ENCODE measurements around the gene PPP1R15A. TPM values are rescaled to one million over a fixed set of nuclear protein-coding genes. Genes with fewer than 3 reads are reported as not detected.
A peak's percentile ranks its signal among the peaks of the same experiment; 100 is the strongest.
"Not testable (repeated sequence)": the region's sequence is repeated elsewhere in the genome, so short reads cannot be mapped to it uniquely, and the experiment has no call there.

Gene PPP1R15A
- total and polyA plus RNA-seq, 7 experiments from 2014 or later, result 23.0 to 1,030 (median 66.8) TPM

DNA sequence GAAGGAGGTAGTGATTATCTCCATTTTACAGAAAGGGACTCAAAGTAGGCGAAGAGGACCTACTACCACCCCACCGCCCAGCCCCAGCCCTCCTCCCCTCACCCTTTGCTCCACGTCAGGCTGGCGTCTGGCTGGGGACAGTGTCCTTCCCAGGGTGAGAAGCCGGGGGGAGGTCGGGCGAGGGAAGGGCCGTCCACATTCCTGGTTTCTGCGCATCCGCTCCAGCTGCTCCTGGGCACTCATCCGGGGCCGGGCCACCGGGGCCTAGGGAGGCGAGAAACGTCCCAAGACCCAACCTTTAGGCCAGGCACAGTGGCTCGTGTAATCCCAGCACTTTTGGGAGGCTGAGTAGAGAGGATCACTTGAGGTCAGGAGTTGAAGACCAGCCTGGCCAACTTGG, 31.2 kb upstream of the PPP1R15A start:
- Histone ChIP-seq H3K4me3 (ENCODE audit: low read length) (no peak overlapping the region), H3K27me3 (ENCODE audit: control insufficient read depth in 2 of 2, insufficient read depth in 2 of 2, low read length in 2 of 2) (peaks cover 0 to 5% of the 10 kb centered on the region in 2 donors), H3K4me1 (ENCODE audit: control insufficient read depth in 2 of 2, insufficient read depth in 2 of 2, low read length in 2 of 2) (peaks cover 9 to 10% of the 10 kb centered on the region in 2 donors), H3K9me3 (ENCODE audit: control insufficient read depth in 2 of 3, low read length in 3 of 3) (no peaks in the 10 kb centered on the region), H3K27ac (ENCODE audit: low read depth, low read length) (no peak overlapping the region), H3K36me3 (ENCODE audit: control insufficient read depth in 2 of 3, insufficient read depth in 3 of 3, low read length in 3 of 3) (no peaks in the 10 kb centered on the region)
- ATAC-seq, result no peak
- H3K9me3 Mint-ChIP-seq, result no peaks in the 10 kb centered on the region
- no peak for DNase-seq
- H3K27ac Mint-ChIP-seq, result no peak overlapping the region
- H3K4me1 Mint-ChIP-seq, result peaks cover 10 to 17% (median 14%) of the 10 kb centered on the region in 7 donors
- H3K4me3 Mint-ChIP-seq, result no peak overlapping the region
- ChIA-PET POLR2A (no interaction called here), CTCF (interaction anchor here (0.8 to 7.5 kb wide), 7 partner anchors 10 to 195 kb away, joined by 4 to 100 read pairs (median 7); partner anchors contain the start of gene CA11)
- H3K27me3 Mint-ChIP-seq, result peaks cover 0 to 9% (median 0%) of the 10 kb centered on the region in 5 donors
- no peaks in the 10 kb centered on the region for H3K36me3 Mint-ChIP-seq
- intact Hi-C loops (cut with micrococcal nuclease), result no loop called here

DNA sequence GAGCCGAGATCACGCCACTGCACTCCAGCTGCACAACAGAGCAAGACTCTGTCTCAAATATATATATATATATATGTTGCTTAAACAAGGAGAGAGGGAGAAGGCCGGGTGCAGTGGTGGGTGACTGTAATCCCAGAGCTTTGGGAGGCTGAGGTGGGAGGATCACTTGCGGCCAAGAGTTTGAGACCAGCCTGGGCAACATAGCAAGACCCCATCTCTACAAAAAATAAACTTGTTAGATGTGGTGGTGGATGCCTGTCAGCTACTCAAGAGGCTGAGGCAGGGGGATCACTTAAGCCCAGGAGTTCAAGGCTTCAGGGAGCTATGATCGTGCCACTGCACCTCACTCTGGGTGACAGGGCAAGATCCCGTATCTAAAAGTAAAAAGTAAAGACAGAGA, 30.6 kb upstream of the PPP1R15A start:
- intact Hi-C loops (cut with micrococcal nuclease), result no loop called here
- no peaks in the 10 kb centered on the region for H3K9me3 Mint-ChIP-seq
- Histone ChIP-seq H3K4me1 (ENCODE audit: control insufficient read depth in 2 of 2, insufficient read depth in 2 of 2, low read length in 2 of 2) (peaks cover 4% of the 10 kb centered on the region in 2 donors), H3K36me3 (ENCODE audit: control insufficient read depth in 2 of 3, insufficient read depth in 3 of 3, low read length in 3 of 3) (no peaks in the 10 kb centered on the region), H3K27me3 (ENCODE audit: control insufficient read depth in 2 of 2, insufficient read depth in 2 of 2, low read length in 2 of 2) (peaks cover 0 to 1% of the 10 kb centered on the region in 2 donors), H3K9me3 (ENCODE audit: control insufficient read depth in 2 of 3, low read length in 3 of 3) (no peaks in the 10 kb centered on the region), H3K4me3 (ENCODE audit: low read length) (no peak overlapping the region), H3K27ac (ENCODE audit: low read depth, low read length) (no peak overlapping the region)
- ChIA-PET CTCF (interaction anchor here (0.7 to 7.5 kb wide), 15 partner anchors 8 to 511 kb away, joined by 3 to 100 read pairs (median 6); partner anchors contain the start of gene CA11), POLR2A (interaction anchor here (2.4 kb wide), 1 partner anchor 46 kb away, joined by 10 read pairs; no protein-coding TSS in a partner anchor)
- H3K4me3 Mint-ChIP-seq, result no peak overlapping the region
- H3K27me3 Mint-ChIP-seq, result peaks cover 0 to 9% (median 0%) of the 10 kb centered on the region in 5 donors
- DNase-seq, result no peak
- H3K36me3 Mint-ChIP-seq, result no peaks in the 10 kb centered on the region
- no peak for ATAC-seq
- peaks cover 5 to 11% (median 10%) of the 10 kb centered on the region in 7 donors for H3K4me1 Mint-ChIP-seq
- no peak overlapping the region for H3K27ac Mint-ChIP-seq

DNA sequence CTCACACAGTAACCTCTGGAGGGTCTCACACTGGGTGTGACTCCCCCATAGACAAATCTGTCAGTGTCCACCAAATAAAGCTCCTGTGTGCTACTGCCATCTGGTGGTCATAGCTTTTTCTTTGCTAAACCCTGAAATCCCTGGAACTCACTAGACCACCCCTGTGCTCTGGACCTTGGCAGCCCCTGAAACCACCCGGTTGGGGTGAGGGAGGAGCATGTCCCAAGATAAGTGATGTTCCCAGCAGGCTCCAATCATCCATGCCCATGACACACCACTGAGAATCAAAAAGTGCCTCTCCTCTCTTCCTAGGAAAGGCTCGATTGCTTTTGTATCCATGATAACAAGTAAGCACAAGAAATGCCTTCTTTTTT, 29.4 kb upstream of the PPP1R15A start:
- Mint-ChIP-seq H3K9me3 (no peaks in the 10 kb centered on the region), H3K4me3 (peak overlapping the region in 1 of 10 donors; percentile 53), H3K4me1 (peaks cover 0 to 6% (median 3%) of the 10 kb centered on the region in 7 donors), H3K27me3 (peaks cover 0 to 2% (median 0%) of the 10 kb centered on the region in 5 donors), H3K36me3 (no peaks in the 10 kb centered on the region), H3K27ac (peak overlapping the region in 3 of 9 donors; percentile 44 to 53 (median 51))
- CTCF ChIA-PET, result interaction anchor here (0.5 to 7.5 kb wide), 26 partner anchors 9 to 560 kb away, joined by 3 to 100 read pairs (median 5); partner anchors contain the start of genes CA11 and RUVBL2
- Histone ChIP-seq H3K27ac (ENCODE audit: low read depth, low read length) (no peak overlapping the region), H3K27me3 (ENCODE audit: control insufficient read depth in 2 of 2, insufficient read depth in 2 of 2, low read length in 2 of 2) (no peaks in the 10 kb centered on the region), H3K9me3 (ENCODE audit: control insufficient read depth in 2 of 3, low read length in 3 of 3) (no peaks in the 10 kb centered on the region), H3K4me3 (ENCODE audit: low read length) (no peak overlapping the region), H3K36me3 (ENCODE audit: control insufficient read depth in 2 of 3, insufficient read depth in 3 of 3, low read length in 3 of 3) (no peaks in the 10 kb centered on the region), H3K4me1 (ENCODE audit: control insufficient read depth in 2 of 2, insufficient read depth in 2 of 2, low read length in 2 of 2) (no peaks in the 10 kb centered on the region)
- POLR2A ChIA-PET, result interaction anchor here (0.8 to 2.4 kb wide), 5 partner anchors 47 to 197 kb away, joined by 3 to 10 read pairs (median 3); partner anchors contain the start of genes CA11 and FTL
- ATAC-seq (peak; percentile 67), DNase-seq (peak in 8 of 9 donors; percentile 37 to 62 (median 49))
- intact Hi-C loops (cut with micrococcal nuclease), result loop anchor here (1.0 to 2.0 kb wide), 5 partner anchors 47 to 196 kb away; partner anchors contain the start of gene CA11 (in 2 of the 2)

DNA sequence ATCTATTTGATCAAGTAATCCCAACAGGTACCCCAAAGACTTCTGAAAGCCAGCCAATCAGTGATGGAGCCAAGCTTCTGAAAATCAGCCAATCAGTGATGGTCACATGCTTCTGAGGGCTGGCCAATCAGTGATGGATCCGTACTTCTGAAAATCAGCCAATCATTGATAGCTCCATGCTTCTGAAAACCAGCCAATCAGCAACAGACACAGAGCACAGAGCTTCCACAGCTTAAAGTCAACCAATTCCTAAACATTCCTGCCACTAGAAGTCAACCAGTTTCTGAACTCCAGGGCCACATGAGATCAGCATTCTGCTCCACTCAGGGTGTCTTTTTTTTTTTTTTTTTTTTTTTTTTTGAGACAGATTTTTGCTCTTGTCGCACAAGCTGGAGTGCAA, 27.7 kb upstream of the PPP1R15A start:
- H3K4me1 Mint-ChIP-seq, result peaks cover 0 to 6% (median 0%) of the 10 kb centered on the region in 7 donors
- Histone ChIP-seq H3K4me3 (ENCODE audit: low read length) (no peak overlapping the region), H3K27me3 (ENCODE audit: control insufficient read depth in 2 of 2, insufficient read depth in 2 of 2, low read length in 2 of 2) (no peaks in the 10 kb centered on the region), H3K27ac (ENCODE audit: low read depth, low read length) (no peak overlapping the region), H3K36me3 (ENCODE audit: control insufficient read depth in 2 of 3, insufficient read depth in 3 of 3, low read length in 3 of 3) (no peaks in the 10 kb centered on the region), H3K9me3 (ENCODE audit: control insufficient read depth in 2 of 3, low read length in 3 of 3) (no peaks in the 10 kb centered on the region), H3K4me1 (ENCODE audit: control insufficient read depth in 2 of 2, insufficient read depth in 2 of 2, low read length in 2 of 2) (no peaks in the 10 kb centered on the region)
- H3K4me3 Mint-ChIP-seq, result no peak overlapping the region
- intact Hi-C loops (cut with micrococcal nuclease), result no loop called here
- no peaks in the 10 kb centered on the region for H3K36me3 Mint-ChIP-seq
- ATAC-seq, result no peak
- no peak overlapping the region for H3K27ac Mint-ChIP-seq
- ChIA-PET CTCF (interaction anchor here (3.7 to 7.5 kb wide), 2 partner anchors 50 to 55 kb away, joined by 50 to 100 read pairs; no protein-coding TSS in a partner anchor), POLR2A (interaction anchor here (1.0 kb wide), 1 partner anchor 118 kb away, joined by 3 read pairs; no protein-coding TSS in a partner anchor)
- no peaks in the 10 kb centered on the region for H3K27me3 Mint-ChIP-seq
- H3K9me3 Mint-ChIP-seq, result no peaks in the 10 kb centered on the region
- no peak for DNase-seq

DNA sequence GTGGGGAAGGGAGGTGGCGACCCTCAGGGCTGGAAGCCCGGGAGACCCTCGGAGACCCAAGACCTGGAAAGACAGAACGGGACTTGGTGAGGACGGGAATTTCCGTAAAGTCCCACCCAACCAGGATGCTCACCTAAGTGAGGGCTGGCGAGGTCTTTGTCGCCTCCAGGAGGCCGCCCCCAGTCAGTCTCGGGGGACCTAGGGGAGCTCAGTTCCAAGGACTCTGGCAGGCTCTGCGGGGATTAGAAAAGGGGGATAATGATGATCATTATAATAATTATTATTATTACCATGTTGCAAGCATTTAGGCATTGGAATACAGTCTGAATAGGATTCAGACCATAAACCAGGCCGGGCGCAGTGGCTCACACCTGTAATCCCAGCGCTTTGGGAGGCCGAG, 26.8 kb upstream of the PPP1R15A start:
- intact Hi-C loops (cut with micrococcal nuclease), result no loop called here
- Histone ChIP-seq H3K4me1 (ENCODE audit: control insufficient read depth in 2 of 2, insufficient read depth in 2 of 2, low read length in 2 of 2) (no peaks in the 10 kb centered on the region), H3K36me3 (ENCODE audit: control insufficient read depth in 2 of 3, insufficient read depth in 3 of 3, low read length in 3 of 3) (no peaks in the 10 kb centered on the region), H3K4me3 (ENCODE audit: low read length) (no peak overlapping the region), H3K27ac (ENCODE audit: low read depth, low read length) (no peak overlapping the region), H3K27me3 (ENCODE audit: control insufficient read depth in 2 of 2, insufficient read depth in 2 of 2, low read length in 2 of 2) (no peaks in the 10 kb centered on the region), H3K9me3 (ENCODE audit: control insufficient read depth in 2 of 3, low read length in 3 of 3) (no peaks in the 10 kb centered on the region)
- ATAC-seq (no peak), DNase-seq (no peak)
- Mint-ChIP-seq H3K27ac (no peak overlapping the region), H3K4me3 (no peak overlapping the region), H3K9me3 (no peaks in the 10 kb centered on the region), H3K4me1 (peaks cover 0 to 6% (median 0%) of the 10 kb centered on the region in 7 donors), H3K27me3 (no peaks in the 10 kb centered on the region), H3K36me3 (no peaks in the 10 kb centered on the region)
- CTCF ChIA-PET, result interaction anchor here (0.5 to 7.5 kb wide), 2 partner anchors 56 to 194 kb away, joined by 3 to 100 read pairs; no protein-coding TSS in a partner anchor
- POLR2A ChIA-PET, result no interaction called here

DNA sequence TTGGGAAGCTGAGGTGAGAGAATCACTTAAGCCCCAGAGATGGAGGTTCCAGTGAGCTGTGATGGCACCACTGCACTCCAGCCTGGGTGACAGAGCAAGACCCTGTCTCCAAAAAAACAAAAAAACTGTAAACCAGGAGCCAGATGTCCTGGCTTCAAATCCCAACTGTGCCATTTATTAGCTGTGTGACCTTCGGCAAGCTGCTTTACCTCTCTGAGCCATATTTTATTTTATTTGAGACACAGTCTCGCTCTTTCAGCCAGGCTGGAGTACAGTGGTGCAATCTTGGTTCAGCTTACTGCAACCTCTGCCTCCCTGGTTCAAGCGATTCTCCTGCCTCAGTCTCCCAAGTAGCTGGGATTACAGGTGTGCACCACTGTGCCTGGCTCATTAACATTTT, 25.6 kb upstream of the PPP1R15A start:
- H3K27ac ChIP-seq (ENCODE audit: low read depth, low read length); H3K27me3 Mint-ChIP-seq; H3K36me3 ChIP-seq (ENCODE audit: control insufficient read depth in 2 of 3, insufficient read depth in 3 of 3, low read length in 3 of 3); DNase-seq; H3K27ac Mint-ChIP-seq; H3K27me3 ChIP-seq (ENCODE audit: control insufficient read depth in 2 of 2, insufficient read depth in 2 of 2, low read length in 2 of 2); H3K4me3 ChIP-seq (ENCODE audit: low read length); ATAC-seq; H3K36me3 Mint-ChIP-seq; intact Hi-C loops (cut with micrococcal nuclease); H3K9me3 ChIP-seq (ENCODE audit: control insufficient read depth in 2 of 3, low read length in 3 of 3); H3K4me1 Mint-ChIP-seq; H3K9me3 Mint-ChIP-seq; H3K4me1 ChIP-seq (ENCODE audit: control insufficient read depth in 2 of 2, insufficient read depth in 2 of 2, low read length in 2 of 2); H3K4me3 Mint-ChIP-seq: not testable (repeated sequence)
- CTCF ChIA-PET, result interaction anchor here (7.5 kb wide), 1 partner anchor 57 kb away, joined by 100 read pairs; no protein-coding TSS in a partner anchor
- POLR2A ChIA-PET, result interaction anchor here (0.7 kb wide), 1 partner anchor 63 kb away, joined by 3 read pairs; no protein-coding TSS in a partner anchor

DNA sequence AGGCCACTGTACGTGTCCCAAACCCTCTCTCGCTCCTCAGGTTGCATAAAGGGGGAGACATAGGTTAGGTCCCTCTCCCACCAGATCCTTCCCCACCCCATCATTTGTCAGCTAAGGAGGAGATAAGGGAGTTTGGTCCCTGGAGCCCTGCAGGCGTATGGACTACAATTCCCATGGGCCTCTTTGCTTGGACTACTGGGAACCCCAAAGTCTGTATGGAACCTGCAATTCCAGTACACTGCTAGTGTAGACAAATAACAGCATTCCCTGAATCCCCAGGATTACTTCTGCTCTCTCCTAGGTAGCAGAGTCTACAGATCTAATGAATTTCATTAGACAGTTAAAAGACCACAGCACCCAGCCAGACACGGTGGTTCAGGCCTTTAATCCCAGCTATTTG, 19.9 kb upstream of the PPP1R15A start:
- no peaks in the 10 kb centered on the region for H3K27me3 Mint-ChIP-seq
- no peaks in the 10 kb centered on the region for H3K27me3 ChIP-seq (ENCODE audit: control insufficient read depth in 2 of 2, insufficient read depth in 2 of 2, low read length in 2 of 2)
- intact Hi-C loops (cut with micrococcal nuclease), result no loop called here
- no peaks in the 10 kb centered on the region for H3K4me1 ChIP-seq (ENCODE audit: control insufficient read depth in 2 of 2, insufficient read depth in 2 of 2, low read length in 2 of 2)
- no peaks in the 10 kb centered on the region for H3K9me3 ChIP-seq (ENCODE audit: control insufficient read depth in 2 of 3, low read length in 3 of 3)
- no peak overlapping the region for H3K4me3 Mint-ChIP-seq
- ChIA-PET POLR2A (interaction anchor here (0.7 kb wide), 1 partner anchor 14 kb away, joined by 3 read pairs; no protein-coding TSS in a partner anchor), CTCF (no interaction called here)
- no peaks in the 10 kb centered on the region for H3K36me3 ChIP-seq (ENCODE audit: control insufficient read depth in 2 of 3, insufficient read depth in 3 of 3, low read length in 3 of 3)
- no peak overlapping the region for H3K4me3 ChIP-seq (ENCODE audit: low read length)
- H3K4me1 Mint-ChIP-seq, result no peaks in the 10 kb centered on the region
- no peak overlapping the region for H3K27ac Mint-ChIP-seq
- no peak for ATAC-seq
- no peaks in the 10 kb centered on the region for H3K36me3 Mint-ChIP-seq
- DNase-seq, result no peak
- no peak overlapping the region for H3K27ac ChIP-seq (ENCODE audit: low read depth, low read length)
- no peaks in the 10 kb centered on the region for H3K9me3 Mint-ChIP-seq

All from naive thymus-derived CD4-positive, alpha-beta T cell (primary cell).